Stimulated activated naive CD8-positive, alpha-beta T cell treated with anti-CD3 and anti-CD28 coated beads, Interleukin-15, Interleukin-2, amounts not matched to agents 100 ng/mL and 50 ng/mL, for 24 hours (primary cell): ENCODE measurements around the gene OR10A2.
"Not testable (repeated sequence)": the region's sequence is repeated elsewhere in the genome, so short reads cannot be mapped to it uniquely, and the experiment has no call there.

ENCODE experiments used
- H3K27ac Mint-ChIP-seq: one replicate; pipeline ENCODE4 v1.8.0; 2021; ENCODE audit warnings: mild to moderate bottlenecking, mixed read lengths
- H3K27me3 Mint-ChIP-seq: one replicate; pipeline ENCODE4 v1.8.0; 2021; ENCODE audit warnings: mixed read lengths
- H3K36me3 Mint-ChIP-seq: one replicate; pipeline ENCODE4 v1.8.0; 2021; ENCODE audit warnings: low read depth, mixed read lengths
- H3K4me1 Mint-ChIP-seq: one replicate; pipeline ENCODE4 v1.8.0; 2021; ENCODE audit warnings: low read depth, mixed read lengths
- H3K4me3 Mint-ChIP-seq: one replicate; pipeline ENCODE4 v1.8.0; 2021; ENCODE audit warnings: mild to moderate bottlenecking, mixed read lengths
- H3K9me3 Mint-ChIP-seq: one replicate; pipeline ENCODE4 v1.8.0; 2021; ENCODE audit warnings: mixed read lengths

The OR10A2 gene, protein sequence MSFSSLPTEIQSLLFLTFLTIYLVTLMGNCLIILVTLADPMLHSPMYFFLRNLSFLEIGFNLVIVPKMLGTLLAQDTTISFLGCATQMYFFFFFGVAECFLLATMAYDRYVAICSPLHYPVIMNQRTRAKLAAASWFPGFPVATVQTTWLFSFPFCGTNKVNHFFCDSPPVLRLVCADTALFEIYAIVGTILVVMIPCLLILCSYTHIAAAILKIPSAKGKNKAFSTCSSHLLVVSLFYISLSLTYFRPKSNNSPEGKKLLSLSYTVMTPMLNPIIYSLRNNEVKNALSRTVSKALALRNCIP

GRCh38 chr11:6862961-6863360, at the start of gene OR10A2:
Gene OR10A2, plus strand, starts transcription at chr11:6863057. Its CDS starts 6,698 bp downstream, at chr11:6869755.
- Mint-ChIP-seq H3K27me3 (peaks cover 23% of the 10 kb centered on the region), H3K4me3 (no peak within 1 kb of the TSS), H3K36me3 (no peaks in the 10 kb centered on the region), H3K4me1 (no peaks in the 10 kb centered on the region), H3K9me3 (no peaks in the 10 kb centered on the region), H3K27ac (no peak within 1 kb of the TSS)

GRCh38 chr11:6813656-6814055, 49.2 kb upstream of the OR10A2 start:
- Mint-ChIP-seq H3K9me3 (no peaks in the 10 kb centered on the region), H3K4me3 (no peak overlapping the region), H3K27me3 (peaks cover 32% of the 10 kb centered on the region), H3K4me1 (no peaks in the 10 kb centered on the region), H3K27ac (no peak overlapping the region), H3K36me3 (no peaks in the 10 kb centered on the region)

- Mint-ChIP-seq H3K36me3 (no peaks in the 10 kb centered on the region), H3K4me3 (no peak overlapping the region), H3K4me1 (no peaks in the 10 kb centered on the region), H3K27me3 (peaks cover 17% of the 10 kb centered on the region), H3K27ac (no peak overlapping the region), H3K9me3 (no peaks in the 10 kb centered on the region)
Observed at GRCh38 chr11:6817694-6818093, 45.2 kb upstream of the OR10A2 start.

GRCh38 chr11:6818967-6819366, 43.9 kb upstream of the OR10A2 start:
- H3K4me1 Mint-ChIP-seq = no peaks in the 10 kb centered on the region
- H3K27me3 Mint-ChIP-seq = peaks cover 18% of the 10 kb centered on the region

DNA sequence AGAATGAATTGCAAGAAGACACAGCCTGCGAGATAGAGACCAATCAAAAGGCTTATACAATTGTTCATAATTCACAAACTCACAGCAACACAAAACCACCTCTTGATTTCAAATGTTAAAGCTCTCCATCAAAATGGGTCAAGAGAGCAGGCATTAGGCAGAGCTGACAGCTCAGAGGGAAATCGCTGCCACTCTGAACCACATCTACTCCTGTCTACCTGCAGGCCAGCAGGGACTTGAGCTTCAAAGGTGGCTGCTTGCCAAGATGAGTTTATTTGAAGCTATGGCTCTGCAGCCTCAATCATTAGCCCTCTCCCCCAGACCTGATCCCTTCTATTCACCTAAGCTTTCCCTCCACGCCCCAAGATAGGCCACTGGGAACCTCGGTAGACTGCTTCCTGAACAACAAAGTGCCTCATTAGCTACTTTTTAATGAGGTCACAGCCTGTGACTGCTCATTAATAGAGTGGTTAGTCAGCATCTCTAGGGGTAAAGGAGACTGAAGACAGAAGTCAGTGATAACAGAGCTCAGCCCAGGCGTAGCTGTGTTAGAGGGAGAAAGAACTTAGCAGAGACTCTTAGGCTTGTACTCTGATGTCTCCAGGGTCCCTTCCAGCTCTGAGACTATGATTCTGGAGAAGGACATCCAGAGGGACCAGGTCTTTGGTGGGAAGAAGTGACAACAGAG, 38.6 kb upstream of the OR10A2 start:
- Mint-ChIP-seq H3K4me3 (no peak overlapping the region), H3K27ac (no peak overlapping the region), H3K9me3 (no peaks in the 10 kb centered on the region), H3K36me3 (no peaks in the 10 kb centered on the region), H3K27me3 (peaks cover 22% of the 10 kb centered on the region), H3K4me1 (no peaks in the 10 kb centered on the region)

More at GRCh38 chr11:6818967-6819366, 43.9 kb upstream of the OR10A2 start:
- H3K27ac Mint-ChIP-seq = no peak overlapping the region
- no peaks in the 10 kb centered on the region for H3K36me3 Mint-ChIP-seq
- H3K4me3 Mint-ChIP-seq = no peak overlapping the region
- H3K9me3 Mint-ChIP-seq = no peaks in the 10 kb centered on the region

DNA sequence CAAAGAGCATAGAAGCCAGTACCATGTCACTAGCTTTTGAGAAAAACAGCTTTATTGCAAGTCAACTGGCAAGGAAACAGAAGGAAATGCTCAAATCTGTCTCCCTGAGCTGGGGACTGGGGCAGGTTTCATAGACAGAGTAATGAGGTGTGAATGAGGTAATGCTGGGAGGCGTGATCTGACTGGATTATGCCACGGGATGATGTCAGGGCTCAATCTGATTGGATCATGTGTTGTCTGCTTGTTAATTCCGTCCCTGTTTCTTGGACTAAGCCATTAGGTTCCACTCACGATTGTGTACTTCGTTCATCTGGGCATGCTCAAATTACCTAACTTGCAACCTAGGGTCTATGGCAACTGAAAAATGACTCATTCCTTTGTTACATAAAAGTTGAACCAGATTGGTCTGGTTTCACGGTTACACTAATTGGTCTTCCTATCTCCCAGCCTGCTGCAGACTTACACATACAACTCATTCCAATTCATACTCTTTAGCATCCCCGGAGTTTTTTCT, 37.6 kb upstream of the OR10A2 start:
- no peak overlapping the region for H3K4me3 Mint-ChIP-seq
- no peaks in the 10 kb centered on the region for H3K36me3 Mint-ChIP-seq
- H3K27me3 Mint-ChIP-seq = peaks cover 23% of the 10 kb centered on the region
- H3K9me3 Mint-ChIP-seq = no peaks in the 10 kb centered on the region
- H3K27ac Mint-ChIP-seq = no peak overlapping the region
- no peaks in the 10 kb centered on the region for H3K4me1 Mint-ChIP-seq

DNA sequence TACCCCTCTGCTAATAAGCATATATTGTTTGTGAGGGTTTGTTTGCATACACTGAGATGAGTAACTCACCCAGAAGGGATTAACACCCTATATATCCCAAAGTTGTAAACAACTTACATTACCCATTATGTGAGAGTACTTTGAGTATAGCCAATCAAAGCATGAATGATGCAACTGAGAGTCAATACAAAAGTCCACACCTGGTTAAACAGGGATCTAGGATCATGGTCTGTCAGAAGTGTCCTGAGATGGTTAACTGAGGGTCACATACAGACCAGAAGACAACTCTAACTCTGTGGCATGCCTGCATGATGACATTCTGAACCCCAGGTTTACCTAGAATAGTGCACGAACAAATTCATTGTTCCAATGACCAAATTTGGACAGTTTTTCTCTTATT, 34.8 kb upstream of the OR10A2 start:
- Mint-ChIP-seq H3K9me3 (no peaks in the 10 kb centered on the region), H3K4me3 (no peak overlapping the region), H3K36me3 (no peaks in the 10 kb centered on the region), H3K4me1 (no peaks in the 10 kb centered on the region), H3K27me3 (peaks cover 23% of the 10 kb centered on the region), H3K27ac (no peak overlapping the region)

- H3K4me3 Mint-ChIP-seq = no peak overlapping the region
- no peaks in the 10 kb centered on the region for H3K4me1 Mint-ChIP-seq
- H3K9me3 Mint-ChIP-seq = no peaks in the 10 kb centered on the region
- peaks cover 14% of the 10 kb centered on the region for H3K27me3 Mint-ChIP-seq
- no peaks in the 10 kb centered on the region for H3K36me3 Mint-ChIP-seq
- no peak overlapping the region for H3K27ac Mint-ChIP-seq
Observed at GRCh38 chr11:6833356-6833755, 29.5 kb upstream of the OR10A2 start.

DNA sequence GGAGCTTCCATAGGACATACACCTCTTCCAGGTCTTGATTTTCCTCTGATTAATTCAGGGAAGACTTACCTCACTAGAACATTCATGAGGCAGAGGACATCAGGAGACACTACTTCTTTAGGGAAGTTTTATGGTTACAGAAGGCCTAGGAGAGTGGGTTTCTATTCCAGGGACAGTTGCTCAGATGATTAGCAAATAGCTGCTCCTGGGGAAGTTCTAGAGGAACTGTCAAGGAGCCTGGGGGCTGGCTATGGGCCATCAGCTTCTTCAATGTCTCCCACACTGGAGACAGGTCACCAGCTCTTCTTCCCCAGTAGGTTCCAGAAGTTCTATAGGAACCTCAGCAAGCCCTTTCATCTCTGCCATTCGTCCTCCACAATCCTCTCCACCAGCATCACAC, 28.8 kb upstream of the OR10A2 start:
- Mint-ChIP-seq H3K36me3 (no peaks in the 10 kb centered on the region), H3K4me1 (no peaks in the 10 kb centered on the region), H3K27me3 (peaks cover 11% of the 10 kb centered on the region), H3K27ac (no peak overlapping the region), H3K9me3 (no peaks in the 10 kb centered on the region), H3K4me3 (no peak overlapping the region)

DNA sequence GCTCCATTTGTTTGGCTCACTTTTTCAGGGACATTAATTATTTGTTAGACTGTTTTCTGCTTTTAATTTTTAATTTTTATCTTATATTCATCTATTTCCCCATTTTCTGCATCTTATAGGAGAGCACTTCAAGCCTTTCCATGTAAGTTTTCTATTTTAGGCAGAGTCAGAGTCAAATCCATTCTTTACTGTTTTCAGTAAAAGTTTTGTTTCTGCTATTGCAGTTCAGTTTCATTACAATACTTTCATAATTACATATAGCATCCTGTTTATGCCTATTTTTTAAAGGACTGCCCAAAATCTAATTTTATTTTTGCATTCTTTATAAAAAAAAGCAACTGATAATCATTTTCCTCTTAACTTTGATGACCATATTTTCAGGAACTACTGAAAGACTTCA, 21.2 kb upstream of the OR10A2 start:
- no peaks in the 10 kb centered on the region for H3K9me3 Mint-ChIP-seq
- H3K36me3 Mint-ChIP-seq = no peaks in the 10 kb centered on the region
- no peak overlapping the region for H3K4me3 Mint-ChIP-seq
- H3K27ac Mint-ChIP-seq = no peak overlapping the region
- H3K27me3 Mint-ChIP-seq = peaks cover 21% of the 10 kb centered on the region
- H3K4me1 Mint-ChIP-seq = no peaks in the 10 kb centered on the region

DNA sequence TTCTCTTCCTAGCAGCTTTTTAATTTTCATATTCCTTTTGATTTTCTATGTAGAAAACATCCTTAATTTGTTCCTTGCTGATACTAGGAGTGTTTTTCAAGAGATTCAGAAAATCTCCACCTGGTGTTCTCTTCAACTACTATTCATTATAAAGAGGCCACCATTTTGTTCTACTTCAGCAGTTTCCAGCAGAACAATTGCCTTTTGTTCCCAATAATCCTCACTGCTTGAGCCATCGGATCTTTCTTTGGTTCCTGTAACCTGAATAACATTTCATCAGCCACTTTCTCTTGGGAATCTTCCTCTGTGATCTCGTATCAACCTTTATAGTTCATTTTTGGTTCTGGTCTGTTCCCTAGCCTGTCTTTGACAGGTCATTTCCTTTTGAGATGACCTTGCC, 19.2 kb upstream of the OR10A2 start:
- Mint-ChIP-seq H3K27me3 (peaks cover 32% of the 10 kb centered on the region), H3K9me3 (no peaks in the 10 kb centered on the region), H3K4me1 (no peaks in the 10 kb centered on the region), H3K4me3 (no peak overlapping the region), H3K36me3 (no peaks in the 10 kb centered on the region), H3K27ac (no peak overlapping the region)

DNA sequence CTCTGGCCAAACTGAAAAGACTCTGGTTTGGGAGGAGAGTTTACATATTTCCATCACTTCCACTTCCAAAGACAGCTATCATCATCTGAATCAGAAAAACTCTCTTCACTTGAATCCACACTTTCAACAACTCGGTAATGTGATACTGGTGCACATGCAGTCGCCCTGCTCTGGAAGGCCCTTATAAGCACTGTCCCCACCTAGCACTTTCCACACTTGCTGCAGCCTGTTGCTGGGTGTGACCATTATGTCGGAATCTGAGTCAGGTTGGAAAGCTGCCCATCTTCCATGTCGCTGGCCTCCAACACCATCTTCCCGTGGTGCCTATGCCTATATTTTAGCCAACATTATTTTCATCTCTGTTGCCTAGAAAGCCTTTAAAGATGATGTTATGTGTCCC, 18.5 kb upstream of the OR10A2 start:
- H3K4me3 Mint-ChIP-seq = no peak overlapping the region
- no peaks in the 10 kb centered on the region for H3K36me3 Mint-ChIP-seq
- H3K27me3 Mint-ChIP-seq = peaks cover 32% of the 10 kb centered on the region
- no peak overlapping the region for H3K27ac Mint-ChIP-seq
- no peaks in the 10 kb centered on the region for H3K9me3 Mint-ChIP-seq
- H3K4me1 Mint-ChIP-seq = no peaks in the 10 kb centered on the region

DNA sequence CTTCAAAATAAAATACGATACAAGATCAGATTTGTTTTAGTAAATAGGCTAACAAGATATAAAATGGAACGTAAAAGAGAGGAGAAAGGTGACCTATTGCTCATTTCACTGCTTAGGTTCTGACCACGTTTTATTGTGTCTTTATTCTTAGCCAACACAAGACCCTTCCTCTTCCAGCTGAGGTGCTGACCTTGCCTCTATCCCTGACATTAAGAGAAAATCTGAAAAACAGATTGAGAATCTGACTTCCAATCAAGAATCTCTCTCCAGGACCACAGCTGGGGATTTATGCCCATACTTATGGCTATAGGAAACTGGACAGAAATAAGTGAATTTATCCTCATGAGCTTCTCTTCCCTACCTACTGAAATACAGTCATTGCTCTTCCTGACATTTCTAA, 17.5 kb upstream of the OR10A2 start, which contains the start of gene OR10A5:
TSS of gene OR10A5 (plus strand) at position 301 of the 400 bp plus-strand sequence. CDS start at position 301, 0 bp downstream.
- Mint-ChIP-seq H3K36me3 (no peaks in the 10 kb centered on the region), H3K4me1 (no peaks in the 10 kb centered on the region), H3K27ac (no peak within 1 kb of the TSS), H3K4me3 (no peak within 1 kb of the TSS), H3K27me3 (peaks cover 32% of the 10 kb centered on the region), H3K9me3 (no peaks in the 10 kb centered on the region)

- H3K36me3 Mint-ChIP-seq = no peaks in the 10 kb centered on the region
- no peaks in the 10 kb centered on the region for H3K4me1 Mint-ChIP-seq
- H3K27me3 Mint-ChIP-seq = peaks cover 21% of the 10 kb centered on the region
- H3K4me3 Mint-ChIP-seq = no peak overlapping the region
- H3K9me3 Mint-ChIP-seq = peaks cover 12% of the 10 kb centered on the region
- no peak overlapping the region for H3K27ac Mint-ChIP-seq
Observed at GRCh38 chr11:6850526-6850925, 12.3 kb upstream of the OR10A2 start.

DNA sequence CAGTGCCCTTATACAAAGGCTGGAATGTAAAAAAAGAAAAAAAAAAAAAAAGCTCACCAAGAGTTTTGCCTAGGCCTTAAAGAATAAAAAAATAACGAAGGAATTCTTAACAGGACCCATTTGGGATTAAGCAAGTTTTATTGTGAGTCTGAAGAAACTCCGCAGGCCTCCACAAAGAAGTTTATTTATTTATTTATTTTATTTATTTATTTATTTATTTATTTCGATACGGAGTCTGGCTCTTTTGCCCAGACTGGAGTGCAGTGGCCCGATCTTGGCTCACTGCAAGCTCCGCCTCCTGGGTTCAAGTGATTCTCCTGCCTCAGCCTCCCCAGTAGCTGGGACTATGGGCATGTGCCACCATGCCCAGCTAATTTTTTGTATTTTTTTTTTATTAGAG, 8.1 kb upstream of the OR10A2 start:
- not testable (repeated sequence) for H3K4me1 Mint-ChIP-seq, H3K27ac Mint-ChIP-seq, H3K36me3 Mint-ChIP-seq, H3K27me3 Mint-ChIP-seq, H3K4me3 Mint-ChIP-seq
- H3K9me3 Mint-ChIP-seq = peaks cover 12% of the 10 kb centered on the region
